GM12878 (cell line): ENCODE data around the gene MARCHF9. TPM values are rescaled to one million over a fixed set of nuclear protein-coding genes. Genes with fewer than 3 reads are reported as not detected.

ENCODE experiments used
- ATAC-seq: fragments of 200-7000 bp; cut with Tn5 transposase; 3 replicates; pipeline ENCODE4 v1.9.1; 2020; ENCODE audit warnings: mild to moderate bottlenecking, moderate library complexity
- BruUV-seq: library from RNA; stranded (reverse); fragments of 400-500 nt; replicated peaks from 2 replicates; lab custom pipeline; 2021; lab: Mats Ljungman, UMichigan
- CTCF ChIA-PET: fragments of 300-600 bp; sonication (Branson Sonifier 250); formaldehyde crosslinking; extraction: SDS; loops from one replicate; lab custom pipeline; 2021; ENCODE audit warnings: inconsistent platforms; lab: Yijun Ruan, JAX
- POLR2A ChIA-PET: fragments of 350-600 bp; formaldehyde crosslinking; extraction: SDS; loops from one replicate; lab custom pipeline; 2021; ENCODE audit warnings: inconsistent platforms; lab: Charles Lee
- RAD21 ChIA-PET: fragments of 300-600 bp; sonication (Branson Sonifier 250); formaldehyde crosslinking; loops from one replicate; lab custom pipeline; 2023; ENCODE audit warnings: antibody characterized with exemption; ENCODE audit not compliant: unreplicated experiment; lab: Charles Lee
- SMC1A ChIA-PET: fragments of 300-600 bp; sonication (Branson Sonifier 250); formaldehyde crosslinking; loops from one replicate; lab custom pipeline; 2023; ENCODE audit not compliant: unreplicated experiment, uncharacterized antibody; lab: Charles Lee
- DNase-seq: peaks from one replicate; pipeline ENCODE4 v3.0.0-alpha.2; 2011; ENCODE audit warnings: low read depth, low spot score
- FAIRE-seq: peaks from 3 replicates; lab custom pipeline; 2011; peaks lifted over from hg19 to GRCh38; lab: Jason Lieb, UNC
- H2AFZ ChIP-seq: 2 replicates; pipeline ENCODE4 v1.6.0; 2011; ENCODE audit warnings: low read depth, low read length, control low read depth; ENCODE audit not compliant: control insufficient read depth
- H3K27ac ChIP-seq: 2 replicates; pipeline ENCODE4 v1.5.1; 2011; ENCODE audit warnings: control low read depth; ENCODE audit not compliant: control insufficient read depth, insufficient read depth
- H3K27me3 ChIP-seq, 2 experiments: replicated peaks in 1 of 2; 2 replicates each; pipeline versions ENCODE4 v1.6.0 to v1.6.1; 2011; ENCODE audit warnings: low read length in 1 of 2; ENCODE audit not compliant: control insufficient read depth in 2 of 2, insufficient read depth in 2 of 2
- H3K36me3 ChIP-seq, 2 experiments: 2 replicates each; pipeline ENCODE4 v1.5.1; 2011; ENCODE audit warnings: low read length in 1 of 2; ENCODE audit not compliant: control insufficient read depth in 2 of 2, insufficient read depth in 2 of 2
- H3K4me1 ChIP-seq: 2 replicates; pipeline ENCODE4 v1.6.1; 2011; ENCODE audit warnings: mild to moderate bottlenecking, low read length, moderate library complexity, mixed read lengths; ENCODE audit not compliant: control insufficient read depth, insufficient read depth
- H3K4me2 ChIP-seq: 2 replicates; pipeline ENCODE4 v1.6.0; 2011; ENCODE audit warnings: control low read depth; ENCODE audit not compliant: control insufficient read depth, insufficient read depth
- H3K4me3 ChIP-seq: fragments of 200-600 bp; sonication (generic); 2 replicates; pipeline ENCODE4 v1.5.1; 2016
- H3K79me2 ChIP-seq: 2 replicates; pipeline ENCODE4 v1.6.0; 2011; ENCODE audit warnings: low read length; ENCODE audit not compliant: control insufficient read depth, insufficient read depth
- H3K9ac ChIP-seq: 2 replicates; pipeline ENCODE4 v1.8.0; 2011; ENCODE audit warnings: low read length, control low read depth, mixed read lengths; ENCODE audit not compliant: control insufficient read depth, insufficient read depth
- H3K9me3 ChIP-seq: replicated peaks from 3 replicates; pipeline ENCODE4 v1.5.1; 2011; ENCODE audit warnings: mild to moderate bottlenecking, low read length; ENCODE audit not compliant: control insufficient read depth, insufficient read depth
- H4K20me1 ChIP-seq: 2 replicates; pipeline ENCODE4 v1.6.0; 2011; ENCODE audit not compliant: control insufficient read depth, insufficient read depth
- BMI1 ChIP-seq: fragments of 450-650 bp; IDR thresholded peaks from 2 replicates; pipeline ENCODE4 v1.6.1; 2016; ENCODE audit warnings: mild to moderate bottlenecking, moderate library complexity, borderline replicate concordance
- CEBPZ ChIP-seq: fragments of 150-350 bp; IDR thresholded peaks from 2 replicates; pipeline ENCODE4 v1.6.1; 2016; ENCODE audit warnings: low read depth, low read length
- CREM ChIP-seq: IDR thresholded peaks from 2 replicates; pipeline ENCODE4 v1.6.1; 2014; ENCODE audit warnings: antibody characterized with exemption, low read depth
- IRF3 ChIP-seq: fragments of 450-650 bp; IDR thresholded peaks from 2 replicates; pipeline ENCODE4 v1.6.1; 2014; ENCODE audit warnings: mild to moderate bottlenecking
- JUND ChIP-seq: IDR thresholded peaks from 2 replicates; pipeline ENCODE4 v1.6.1; 2012; ENCODE audit warnings: low read depth, mild to moderate bottlenecking, low read length, improper control_type of control experiment, moderate library complexity
- KLF5 ChIP-seq: fragments of 450-650 bp; IDR thresholded peaks from 2 replicates; pipeline ENCODE4 v1.6.1; 2014; ENCODE audit warnings: mild to moderate bottlenecking; ENCODE audit not compliant: partially characterized antibody
- SIX5 ChIP-seq: IDR thresholded peaks from 2 replicates; pipeline ENCODE4 v1.6.1; 2011; ENCODE audit warnings: mild to moderate bottlenecking, low read depth, low read length, moderate library complexity; ENCODE audit not compliant: severe bottlenecking
- TCF12 ChIP-seq: IDR thresholded peaks from 2 replicates; pipeline ENCODE4 v1.6.1; 2011; ENCODE audit warnings: low read depth, mild to moderate bottlenecking, low read length
- ZNF622 ChIP-seq: fragments of 450-650 bp; IDR thresholded peaks from 2 replicates; pipeline ENCODE4 v1.6.1; 2017; ENCODE audit warnings: mild to moderate bottlenecking, inconsistent platforms
- ZZZ3 ChIP-seq: IDR thresholded peaks from 2 replicates; pipeline ENCODE4 v1.6.1; 2011; ENCODE audit warnings: low read depth; ENCODE audit not compliant: control insufficient read depth, insufficient read length
- WGBS: methylation state at CpG from one replicate; pipeline ENCODE4 v1.1.6; 2016; ENCODE audit warnings: low lambda C conversion rate; ENCODE audit not compliant: insufficient replicate concordance, insufficient coverage; ENCODE audit errors: missing lambda C conversion rate; 5-methylcytosine and 5-hydroxymethylcytosine counted together
- in situ Hi-C: fragments of 300-500 bp; cut with MboI; formaldehyde crosslinking; loops from 9 replicates; pipeline ENCODE4 v1.14.3; 2018; ENCODE audit warnings: mixed read lengths
- intact Hi-C: fragments of 100-400 bp; cut with micrococcal nuclease; formaldehyde crosslinking; loops from one replicate; pipeline ENCODE4 v1.14.2; 2022; ENCODE audit not compliant: unreplicated experiment
- polyA plus RNA-seq, 11 experiments: library from polyadenylated mRNA; depleted of rRNA in 4 of 11; unstranded in 6 of 11; stranded (reverse) in 5 of 11; fragments of >200 nt; fragmentation: Nextera tagmentation in 4 of 11; fragmentation: Illumina TruSeq in 1 of 11; extraction: Ambion mirVana in 4 of 11; extraction: Trizol in 1 of 11; gene quantifications; 1 replicate in 1 of 11; 2 replicates in 10 of 11; pipeline versions ENCODE4 v1.2.1 to v1.2.3, GENCODE V29; 2011 to 2016; ENCODE audit warnings: inconsistent platforms in 2 of 11, missing spikeins in 2 of 11, low read depth in 1 of 11
- total RNA-seq, 4 experiments: library from RNA; depleted of rRNA in 3 of 4; stranded (reverse); fragments of >200 nt in 3 of 4; fragmentation: Illumina TruSeq in 1 of 4; extraction: Trizol in 1 of 4; gene quantifications; 2 replicates each; pipeline versions ENCODE4 v1.2.1 to v1.2.3, GENCODE V29; 2013 to 2021

The MARCHF9 gene
- total and polyA plus RNA-seq, 10 of the 15 experiments (the other 5 are each of a cell fraction or from before 2014, with no cell fraction given) = 2.4 to 29.3 (median 13.0) TPM

- Histone ChIP-seq H2AFZ (no peak overlapping the region), H3K27ac (no peak overlapping the region), H3K4me1 (peaks cover 27% of the 10 kb centered on the region), H4K20me1 (no peaks in the 10 kb centered on the region; the same call in 1 of the 2 replicates), H3K27me3 (peaks cover 11 to 23% of the 10 kb centered on the region in 2 experiments; a peak in 3 of 4 replicates), H3K4me2 (no peak overlapping the region), H3K79me2 (no peaks in the 10 kb centered on the region), H3K36me3 (peaks cover 0 to 3% of the 10 kb centered on the region in 2 experiments; a peak in 2 of 4 replicates), H3K9ac (no peak overlapping the region), H3K9me3 (no peaks in the 10 kb centered on the region; the same call in 2 of the 3 replicates), H3K4me3 (no peak overlapping the region)
- TF ChIP-seq KLF5 (no peak), JUND (no peak), CEBPZ (no peak), SIX5 (no peak), BMI1 (no peak), CREM (no peak), ZZZ3 (no peak), ZNF622 (no peak), TCF12 (no peak), IRF3 (no peak)
- no peak for FAIRE-seq
- ATAC-seq = no peak
- ChIA-PET SMC1A (no interaction called here), RAD21 (no interaction called here), CTCF (interaction anchor here (0.5 kb wide), 1 partner anchor 172 kb away, joined by 3 read pairs; no protein-coding TSS in a partner anchor), POLR2A (no interaction called here)
- 79% methylated on average over 4 of the region's 4 CpGs for WGBS
- intact Hi-C loops = no loop called here
- in situ Hi-C loops = no loop called here
- no peak for DNase-seq
- BruUV-seq = no TSS peak
These were observed 6.6 kb downstream of the MARCHF9 start for GRCh38 chr12:57761391-57761998.
